WI38 (cell line): Measurements from ENCODE around the gene PLA2G15.
"Not testable (repeated sequence)": the region's sequence is repeated elsewhere in the genome, so short reads cannot be mapped to it uniquely, and the experiment has no call there.

ENCODE experiments used
- H3K4me3 ChIP-seq: 2 replicates; pipeline ENCODE4 v1.5.1; 2011; ENCODE audit warnings: low read depth, mild to moderate bottlenecking, control low read depth, low read length
- TF ChIP-seq, protein P1 (sequence below): IDR thresholded peaks from 2 replicates; pipeline ENCODE4 v1.5.1; 2012; ENCODE audit warnings: low read depth, mild to moderate bottlenecking, control low read depth, low read length

The PLA2G15 gene

GRCh38 chr16:68286153-68287074 is 41.2 kb downstream of the PLA2G15 start:
- TF ChIP-seq, protein P1, sequence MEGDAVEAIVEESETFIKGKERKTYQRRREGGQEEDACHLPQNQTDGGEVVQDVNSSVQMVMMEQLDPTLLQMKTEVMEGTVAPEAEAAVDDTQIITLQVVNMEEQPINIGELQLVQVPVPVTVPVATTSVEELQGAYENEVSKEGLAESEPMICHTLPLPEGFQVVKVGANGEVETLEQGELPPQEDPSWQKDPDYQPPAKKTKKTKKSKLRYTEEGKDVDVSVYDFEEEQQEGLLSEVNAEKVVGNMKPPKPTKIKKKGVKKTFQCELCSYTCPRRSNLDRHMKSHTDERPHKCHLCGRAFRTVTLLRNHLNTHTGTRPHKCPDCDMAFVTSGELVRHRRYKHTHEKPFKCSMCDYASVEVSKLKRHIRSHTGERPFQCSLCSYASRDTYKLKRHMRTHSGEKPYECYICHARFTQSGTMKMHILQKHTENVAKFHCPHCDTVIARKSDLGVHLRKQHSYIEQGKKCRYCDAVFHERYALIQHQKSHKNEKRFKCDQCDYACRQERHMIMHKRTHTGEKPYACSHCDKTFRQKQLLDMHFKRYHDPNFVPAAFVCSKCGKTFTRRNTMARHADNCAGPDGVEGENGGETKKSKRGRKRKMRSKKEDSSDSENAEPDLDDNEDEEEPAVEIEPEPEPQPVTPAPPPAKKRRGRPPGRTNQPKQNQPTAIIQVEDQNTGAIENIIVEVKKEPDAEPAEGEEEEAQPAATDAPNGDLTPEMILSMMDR = no peak
- no peak overlapping the region for H3K4me3 ChIP-seq

GRCh38 chr16:68287276-68288251 is 42.4 kb downstream of the PLA2G15 start:
- no peak overlapping the region for H3K4me3 ChIP-seq
- TF ChIP-seq, protein P1 = no peak

- TF ChIP-seq, protein P1 = no peak
- no peak overlapping the region for H3K4me3 ChIP-seq
Observed at GRCh38 chr16:68288252-68288650, 43.1 kb downstream of the PLA2G15 start.

DNA sequence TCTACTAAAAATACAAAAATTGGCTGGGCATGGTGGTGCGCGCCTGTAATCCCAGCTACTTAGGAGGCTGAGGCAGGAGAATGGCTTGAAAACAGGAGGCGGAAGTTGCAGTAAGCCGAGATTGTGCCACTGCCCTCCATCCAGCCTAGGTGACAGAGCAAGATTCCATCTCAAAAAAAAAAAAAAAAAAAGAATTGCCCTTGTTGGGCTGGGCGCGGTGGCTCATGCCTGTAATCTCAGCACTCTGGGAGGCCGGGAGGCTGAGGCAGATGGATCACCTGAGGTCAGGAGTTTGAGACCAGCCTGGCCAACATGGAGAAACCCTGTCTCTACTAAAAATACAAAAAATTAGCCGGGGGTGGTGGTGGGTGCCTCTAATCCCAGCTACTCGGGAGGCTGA is 43.6 kb downstream of the PLA2G15 start:
- H3K4me3 ChIP-seq = not testable (repeated sequence)

GRCh38 chr16:68289202-68289601 is 44.0 kb downstream of the PLA2G15 start:
- H3K4me3 ChIP-seq = no peak overlapping the region
- TF ChIP-seq, protein P1 = no peak

- no peak overlapping the region for H3K4me3 ChIP-seq
- TF ChIP-seq, protein P1 = no peak
Observed at GRCh38 chr16:68289621-68290329, 44.6 kb downstream of the PLA2G15 start.

DNA sequence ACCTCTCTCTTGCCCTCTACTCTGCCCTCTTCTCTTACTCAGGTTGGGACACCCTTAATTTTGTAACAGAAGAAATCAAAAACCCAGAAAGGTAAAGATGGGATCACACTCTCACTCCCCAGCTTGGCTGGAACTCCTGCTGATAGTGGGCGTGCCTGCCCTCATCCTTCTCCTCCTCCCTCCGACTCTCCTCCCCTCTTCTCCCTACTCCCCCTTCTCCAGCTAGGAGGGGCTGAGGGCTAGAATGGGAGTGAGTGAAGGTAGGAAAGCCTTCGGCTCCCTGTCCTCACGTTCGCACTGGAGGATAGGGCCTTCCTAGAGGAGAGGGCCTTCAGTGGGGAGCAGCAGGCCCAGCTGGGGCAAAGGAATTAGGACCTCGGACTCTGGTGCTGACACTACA is 45.3 kb downstream of the PLA2G15 start:
- TF ChIP-seq, protein P1 = no peak
- no peak overlapping the region for H3K4me3 ChIP-seq
